ENCODE results near the gene DNAJC21.

DNA sequence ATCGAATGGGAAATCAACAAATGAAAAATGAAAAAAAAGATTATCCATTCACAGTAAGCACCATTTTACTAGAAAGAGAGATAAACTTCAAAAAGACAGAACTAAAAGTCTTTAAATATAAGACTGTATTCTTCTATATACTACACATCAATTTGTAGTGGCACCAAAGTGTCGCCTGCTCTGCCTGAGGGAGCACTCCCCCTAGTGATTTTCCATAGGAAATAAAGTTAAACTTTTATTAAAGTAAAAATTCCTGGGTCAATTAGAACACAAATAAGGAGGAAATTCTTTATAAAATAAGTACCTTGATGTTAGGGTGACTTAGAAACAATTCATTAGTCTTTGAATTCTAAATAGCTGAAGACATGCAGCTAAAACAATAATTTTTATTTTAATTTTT, 23.8 kb upstream of the DNAJC21 start:
- no peak for TF ChIP-seq POLR2A (IDR thresholded peaks at IDR 0.05)
- TF ChIP-seq, protein P1, sequence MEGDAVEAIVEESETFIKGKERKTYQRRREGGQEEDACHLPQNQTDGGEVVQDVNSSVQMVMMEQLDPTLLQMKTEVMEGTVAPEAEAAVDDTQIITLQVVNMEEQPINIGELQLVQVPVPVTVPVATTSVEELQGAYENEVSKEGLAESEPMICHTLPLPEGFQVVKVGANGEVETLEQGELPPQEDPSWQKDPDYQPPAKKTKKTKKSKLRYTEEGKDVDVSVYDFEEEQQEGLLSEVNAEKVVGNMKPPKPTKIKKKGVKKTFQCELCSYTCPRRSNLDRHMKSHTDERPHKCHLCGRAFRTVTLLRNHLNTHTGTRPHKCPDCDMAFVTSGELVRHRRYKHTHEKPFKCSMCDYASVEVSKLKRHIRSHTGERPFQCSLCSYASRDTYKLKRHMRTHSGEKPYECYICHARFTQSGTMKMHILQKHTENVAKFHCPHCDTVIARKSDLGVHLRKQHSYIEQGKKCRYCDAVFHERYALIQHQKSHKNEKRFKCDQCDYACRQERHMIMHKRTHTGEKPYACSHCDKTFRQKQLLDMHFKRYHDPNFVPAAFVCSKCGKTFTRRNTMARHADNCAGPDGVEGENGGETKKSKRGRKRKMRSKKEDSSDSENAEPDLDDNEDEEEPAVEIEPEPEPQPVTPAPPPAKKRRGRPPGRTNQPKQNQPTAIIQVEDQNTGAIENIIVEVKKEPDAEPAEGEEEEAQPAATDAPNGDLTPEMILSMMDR (IDR thresholded peaks at IDR 0.05), result peak in 1 of 7 experiments; percentile 18
